ENCODE measurements around the gene ACACA. TPM values are rescaled to one million over a fixed set of nuclear protein-coding genes. Genes with fewer than 3 reads are reported as not detected.
"Not testable (repeated sequence)": the region's sequence is repeated elsewhere in the genome, so short reads cannot be mapped to it uniquely, and the experiment has no call there.

Gene ACACA
- total and polyA plus RNA-seq, 12 donors: 5.6 to 28.0 (median 16.2) TPM

DNA sequence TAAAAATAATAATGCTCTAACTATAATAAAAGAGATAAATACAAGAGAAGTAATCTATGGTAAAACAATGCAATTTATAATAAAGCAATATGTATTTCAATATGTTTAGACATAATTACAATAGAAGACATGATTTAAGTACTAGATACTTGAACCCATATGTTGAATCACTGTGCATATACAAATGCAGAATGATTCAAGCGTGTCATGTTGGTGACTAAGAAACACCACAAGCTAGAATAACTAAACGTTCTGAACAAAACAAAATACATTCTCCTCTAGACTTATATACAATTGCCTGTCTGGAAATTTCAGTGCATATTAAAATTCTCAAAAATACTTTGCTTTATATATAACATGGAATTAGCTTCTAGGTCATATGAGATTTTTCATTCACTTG lies 11.2 kb upstream of the ACACA start:
- Histone ChIP-seq H3K36me3 (peaks cover 0 to 97% (median 39%) of the 10 kb centered on the region in 9 donors), H3K27ac (no peak overlapping the region), H3K9me3 (no peaks in the 10 kb centered on the region), H3K4me3 (no peak overlapping the region), H3K4me1 (no peaks in the 10 kb centered on the region), H3K27me3 (no peaks in the 10 kb centered on the region)
- no peak for DNase-seq
- no peak for ATAC-seq
- TF ChIP-seq, protein P1, sequence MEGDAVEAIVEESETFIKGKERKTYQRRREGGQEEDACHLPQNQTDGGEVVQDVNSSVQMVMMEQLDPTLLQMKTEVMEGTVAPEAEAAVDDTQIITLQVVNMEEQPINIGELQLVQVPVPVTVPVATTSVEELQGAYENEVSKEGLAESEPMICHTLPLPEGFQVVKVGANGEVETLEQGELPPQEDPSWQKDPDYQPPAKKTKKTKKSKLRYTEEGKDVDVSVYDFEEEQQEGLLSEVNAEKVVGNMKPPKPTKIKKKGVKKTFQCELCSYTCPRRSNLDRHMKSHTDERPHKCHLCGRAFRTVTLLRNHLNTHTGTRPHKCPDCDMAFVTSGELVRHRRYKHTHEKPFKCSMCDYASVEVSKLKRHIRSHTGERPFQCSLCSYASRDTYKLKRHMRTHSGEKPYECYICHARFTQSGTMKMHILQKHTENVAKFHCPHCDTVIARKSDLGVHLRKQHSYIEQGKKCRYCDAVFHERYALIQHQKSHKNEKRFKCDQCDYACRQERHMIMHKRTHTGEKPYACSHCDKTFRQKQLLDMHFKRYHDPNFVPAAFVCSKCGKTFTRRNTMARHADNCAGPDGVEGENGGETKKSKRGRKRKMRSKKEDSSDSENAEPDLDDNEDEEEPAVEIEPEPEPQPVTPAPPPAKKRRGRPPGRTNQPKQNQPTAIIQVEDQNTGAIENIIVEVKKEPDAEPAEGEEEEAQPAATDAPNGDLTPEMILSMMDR (IDR thresholded peaks at IDR 0.05): no peak
- 88 to 90% methylated on average over 2 of the region's 2 CpGs for WGBS, 2 donors
- intact Hi-C loops (cut with DNase I): no loop called here

DNA sequence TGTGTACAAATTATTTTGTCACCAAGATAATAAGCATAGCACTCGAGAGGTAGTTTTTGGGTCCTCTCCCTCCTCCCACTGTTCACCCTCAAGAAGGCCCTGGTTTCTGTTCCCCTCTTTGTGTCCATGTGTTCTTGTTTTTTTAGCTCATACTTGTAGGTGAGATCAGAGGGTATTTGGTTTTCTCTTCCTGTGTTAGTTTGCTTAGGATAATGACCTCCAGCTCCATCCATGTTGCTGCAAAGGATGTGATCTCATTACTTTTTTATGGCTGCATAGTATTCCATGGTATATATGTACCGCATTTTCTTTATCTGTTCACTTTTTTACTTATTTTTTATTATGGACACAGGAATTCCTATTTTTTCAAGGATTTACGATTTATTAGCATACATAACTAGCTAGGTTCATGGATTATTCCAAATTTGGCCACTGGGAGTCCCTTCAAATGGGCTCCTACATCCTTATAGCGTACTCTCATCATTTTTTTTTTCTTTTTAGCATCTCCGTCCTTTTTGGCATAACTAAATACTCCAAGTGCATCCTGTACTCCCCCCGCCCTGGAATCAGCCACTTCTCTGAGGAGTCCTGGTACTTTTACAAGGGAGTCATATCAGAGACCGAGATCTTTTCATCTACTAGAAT lies 7.4 kb upstream of the ACACA start:
- DNase-seq: no peak
- Histone ChIP-seq H3K27me3 (no peaks in the 10 kb centered on the region), H3K36me3 (peaks cover 0 to 93% (median 43%) of the 10 kb centered on the region in 9 donors), H3K4me1 (no peaks in the 10 kb centered on the region), H3K9me3 (no peaks in the 10 kb centered on the region), H3K4me3 (no peak overlapping the region), H3K27ac (no peak overlapping the region)
- WGBS, 2 donors: 94 to 95% methylated on average over 7 of the region's 7 CpGs
- no peak for ATAC-seq
- intact Hi-C loops (cut with DNase I): no loop called here
- TF ChIP-seq, protein P1 (IDR thresholded peaks at IDR 0.05): peak in 1 of 9 donors; percentile 6

DNA sequence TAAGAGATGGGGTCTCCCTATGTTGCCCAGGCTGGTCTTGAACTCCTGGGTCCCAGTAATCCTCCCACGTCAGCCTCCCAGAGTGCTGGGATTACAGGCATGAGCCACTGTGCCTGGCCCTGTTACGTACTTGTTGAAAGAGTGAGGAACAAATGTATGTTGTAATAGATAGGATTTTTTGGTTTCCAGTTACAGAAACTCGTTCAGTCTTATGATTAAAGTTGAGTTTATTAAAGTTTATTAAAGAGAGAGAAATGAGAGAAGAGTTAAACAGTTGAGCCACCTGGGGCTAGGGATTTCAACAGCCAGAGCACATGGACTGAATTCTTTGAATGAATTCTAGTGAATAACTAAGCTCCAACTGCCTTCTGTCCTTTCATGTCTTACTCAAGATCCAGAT lies 3.7 kb upstream of the ACACA start:
- 92 to 96% methylated on average over 3 of the region's 3 CpGs for WGBS, 2 donors
- intact Hi-C loops (cut with DNase I): no loop called here
- H3K9me3 ChIP-seq: no peaks in the 10 kb centered on the region
- H3K27ac ChIP-seq: no peak overlapping the region
- no peak overlapping the region for H3K4me3 ChIP-seq
- DNase-seq (no peak), ATAC-seq (no peak)
- TF ChIP-seq, protein P1 (IDR thresholded peaks at IDR 0.05): no peak
- peaks cover 0 to 56% (median 40%) of the 10 kb centered on the region in 9 donors for H3K36me3 ChIP-seq
- H3K4me1 ChIP-seq: peaks cover 0 to 21% (median 11%) of the 10 kb centered on the region in 9 donors
- H3K27me3 ChIP-seq: no peaks in the 10 kb centered on the region

DNA sequence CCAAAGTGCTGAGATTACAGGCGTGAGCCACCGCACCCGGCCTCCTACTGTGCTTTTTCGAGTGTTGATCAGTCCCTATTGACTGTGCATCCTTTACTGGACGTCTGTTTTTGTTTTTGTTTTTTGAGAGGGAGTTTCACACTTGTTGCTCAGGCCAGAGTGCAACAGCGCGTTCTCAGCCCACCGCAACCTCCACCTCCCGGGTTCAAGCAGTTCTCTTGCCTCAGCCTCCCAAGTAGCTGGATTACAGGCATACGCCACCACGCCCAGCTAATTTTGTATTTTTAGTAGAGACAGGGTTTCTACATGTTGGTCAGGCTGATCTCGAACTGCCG lies 1.5 kb upstream of the ACACA start:
- peaks cover 0 to 34% (median 20%) of the 10 kb centered on the region in 9 donors for H3K36me3 ChIP-seq
- H3K27ac ChIP-seq: peak overlapping the region in 5 of 10 donors; percentile 90 to 96 (median 91)
- not testable (repeated sequence) for ATAC-seq, DNase-seq, H3K9me3 ChIP-seq, H3K27me3 ChIP-seq
- peaks cover 0 to 29% (median 14%) of the 10 kb centered on the region in 9 donors for H3K4me1 ChIP-seq
- intact Hi-C loops (cut with DNase I): loop anchor here in 3 of 10 donors (5.0 to 10.0 kb wide), 3 partner anchors 36 to 87 kb away; no protein-coding TSS in a partner anchor
- 95 to 97% methylated on average over 13 of the region's 13 CpGs for WGBS, 2 donors
- peak overlapping the region in 2 of 10 donors; percentile 73 to 76 for H3K4me3 ChIP-seq

All from heart right ventricle (tissue), 16 donors.